ENCODE measurements around the gene GOLGA2.

The GOLGA2 gene

DNA sequence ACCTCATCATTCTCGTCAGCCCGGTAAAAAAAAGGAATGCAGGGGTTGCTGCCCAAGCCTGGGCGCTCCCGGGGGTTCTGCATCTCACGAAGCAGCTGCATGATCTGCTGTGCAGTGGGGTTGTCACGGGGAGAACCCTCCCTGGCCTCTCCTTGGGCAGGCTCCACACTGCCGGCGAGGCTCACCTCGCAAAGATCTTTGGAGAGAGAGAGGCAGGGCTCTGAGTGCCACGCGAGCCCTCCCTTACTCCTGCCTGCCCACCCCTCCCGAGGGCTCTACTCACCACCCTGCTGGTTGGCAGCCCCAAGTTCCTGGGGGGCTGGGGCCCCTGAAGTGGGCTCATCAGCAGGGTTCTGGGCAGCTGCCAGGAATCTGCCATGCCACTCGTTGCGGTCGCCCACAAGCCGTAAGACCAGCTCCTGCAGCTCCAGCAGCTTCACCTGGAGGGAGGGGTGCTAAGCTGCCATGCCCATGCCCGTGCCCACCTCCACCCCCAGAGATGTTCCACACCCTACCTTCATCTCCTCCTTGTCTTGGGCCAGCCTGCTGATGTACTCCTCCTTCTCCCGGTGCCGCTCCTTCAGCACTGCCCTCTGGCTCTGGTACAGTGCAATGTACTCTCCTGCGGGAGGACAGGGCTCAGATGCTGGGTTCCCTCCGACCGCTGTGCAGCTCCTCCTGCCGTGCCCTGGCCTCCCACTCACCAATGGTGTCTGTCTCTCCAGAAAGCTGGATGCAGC, 18.6 kb downstream of the GOLGA2 start:
- TF ChIP-seq OSR1 (CRISPR knock-in tag; IDR thresholded peaks at IDR 0.05): no peak
- no peak for TF ChIP-seq ZNF565 (CRISPR knock-in tag; conservative IDR thresholded peaks at IDR 0.05; ENCODE audit: low read depth)
- TF ChIP-seq TSHZ2 (CRISPR knock-in tag; IDR thresholded peaks at IDR 0.05): no peak
- TF ChIP-seq CSRNP3 (CRISPR knock-in tag; IDR thresholded peaks at IDR 0.05): no peak
- TF ChIP-seq POU6F1 (CRISPR knock-in tag; IDR thresholded peaks at IDR 0.05; ENCODE audit: borderline replicate concordance, low read depth): no peak
- no peak for TF ChIP-seq CSDC2 (CRISPR knock-in tag; IDR thresholded peaks at IDR 0.05)
- TF ChIP-seq GLIS3 (CRISPR knock-in tag; IDR thresholded peaks at IDR 0.05): no peak
- TF ChIP-seq CREB5 (CRISPR knock-in tag; IDR thresholded peaks at IDR 0.05; ENCODE audit: low read depth): no peak
- TF ChIP-seq ZFP30 (CRISPR knock-in tag; IDR thresholded peaks at IDR 0.05): no peak
- TF ChIP-seq ZFP3 (CRISPR knock-in tag; IDR thresholded peaks at IDR 0.05): no peak
- no peak for TF ChIP-seq ARNTL (CRISPR knock-in tag; IDR thresholded peaks at IDR 0.05; ENCODE audit: borderline replicate concordance, low read depth)
- no peak for TF ChIP-seq ZC3H10 (CRISPR knock-in tag; IDR thresholded peaks at IDR 0.05)
- no peak for TF ChIP-seq BACH2 (CRISPR knock-in tag; IDR thresholded peaks at IDR 0.05; ENCODE audit: borderline replicate concordance)
- no peak for TF ChIP-seq TCF4 (CRISPR knock-in tag; IDR thresholded peaks at IDR 0.05; ENCODE audit: borderline replicate concordance)
- TF ChIP-seq RARB (CRISPR knock-in tag; IDR thresholded peaks at IDR 0.05): no peak
- no peak for TF ChIP-seq PPARA (CRISPR knock-in tag; IDR thresholded peaks at IDR 0.05; ENCODE audit: borderline replicate concordance)
- no peak for TF ChIP-seq SNAI2 (CRISPR knock-in tag; IDR thresholded peaks at IDR 0.05)
- TF ChIP-seq ZNF70 (CRISPR knock-in tag; IDR thresholded peaks at IDR 0.05): no peak
- TF ChIP-seq TOX (CRISPR knock-in tag; IDR thresholded peaks at IDR 0.05; ENCODE audit: borderline replicate concordance): no peak
- no peak for ATAC-seq

DNA sequence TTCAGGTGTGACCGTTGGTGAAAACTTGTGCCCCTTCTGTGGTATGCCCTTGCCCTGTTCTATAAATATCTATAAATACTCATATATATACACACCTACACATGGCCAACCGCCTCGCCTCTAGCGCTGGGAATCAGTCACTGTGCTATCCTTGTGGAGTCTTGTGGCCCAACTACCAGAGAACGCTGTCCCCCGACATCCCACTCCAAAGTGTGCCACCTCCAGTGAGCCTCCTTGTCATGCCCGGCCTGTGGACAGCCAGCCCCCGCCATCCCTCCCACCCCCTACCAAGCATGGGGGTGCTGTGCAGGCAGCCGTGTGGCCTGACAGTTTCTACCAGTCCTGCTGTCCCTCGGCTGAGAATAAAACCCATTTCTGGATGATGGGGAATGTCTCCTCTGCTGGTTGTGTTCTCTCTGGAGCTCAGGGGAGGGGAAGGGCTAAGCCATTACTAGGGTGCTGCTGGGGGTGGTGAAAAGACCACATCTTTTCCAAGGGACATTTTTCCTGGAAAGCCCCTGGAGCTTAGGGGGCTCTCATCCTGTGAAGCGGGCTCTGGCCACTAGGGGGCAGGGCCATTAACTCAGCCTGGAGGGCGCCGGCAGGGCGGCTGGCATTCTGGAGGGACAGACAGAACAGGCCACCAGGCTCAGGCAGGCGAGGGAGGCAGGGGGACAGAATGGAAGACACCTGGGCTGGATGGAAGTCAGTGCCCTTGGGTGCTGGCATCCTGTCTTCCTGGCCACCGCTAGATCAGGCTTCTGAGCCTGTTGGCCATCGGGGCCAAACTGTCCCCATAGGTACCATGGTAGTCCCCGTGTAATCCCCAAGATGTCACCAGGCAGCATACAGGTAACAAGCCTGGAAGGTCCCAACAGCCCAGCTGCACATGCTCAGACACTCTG, 20.7 kb downstream of the GOLGA2 start:
- ATAC-seq: peak; percentile 86

More for the DNA sequence above, 20.7 kb downstream of the GOLGA2 start:
- TF ChIP-seq TCF4 (CRISPR knock-in tag; IDR thresholded peaks at IDR 0.05; ENCODE audit: borderline replicate concordance) (no peak), CSRNP3 (CRISPR knock-in tag; IDR thresholded peaks at IDR 0.05) (no peak), ZFP30 (CRISPR knock-in tag; IDR thresholded peaks at IDR 0.05) (no peak), GLIS3 (CRISPR knock-in tag; IDR thresholded peaks at IDR 0.05) (no peak), TOX (CRISPR knock-in tag; IDR thresholded peaks at IDR 0.05; ENCODE audit: borderline replicate concordance) (no peak), TSHZ2 (CRISPR knock-in tag; IDR thresholded peaks at IDR 0.05) (no peak), CSDC2 (CRISPR knock-in tag; IDR thresholded peaks at IDR 0.05) (no peak), CREB5 (CRISPR knock-in tag; IDR thresholded peaks at IDR 0.05; ENCODE audit: low read depth) (no peak), ZC3H10 (CRISPR knock-in tag; IDR thresholded peaks at IDR 0.05) (no peak), ZNF565 (CRISPR knock-in tag; conservative IDR thresholded peaks at IDR 0.05; ENCODE audit: low read depth) (no peak)
